DMS53 treated with DMSO at 0.1 percent for 48 hours (cell line): ENCODE data around the gene VSTM2B.

ENCODE experiments used
- DNase-seq: peaks from one replicate; lab custom pipeline; 2025; ENCODE audit not compliant: unreplicated experiment; lab: John Stamatoyannopoulos, UW

VSTM2B gene

DNA sequence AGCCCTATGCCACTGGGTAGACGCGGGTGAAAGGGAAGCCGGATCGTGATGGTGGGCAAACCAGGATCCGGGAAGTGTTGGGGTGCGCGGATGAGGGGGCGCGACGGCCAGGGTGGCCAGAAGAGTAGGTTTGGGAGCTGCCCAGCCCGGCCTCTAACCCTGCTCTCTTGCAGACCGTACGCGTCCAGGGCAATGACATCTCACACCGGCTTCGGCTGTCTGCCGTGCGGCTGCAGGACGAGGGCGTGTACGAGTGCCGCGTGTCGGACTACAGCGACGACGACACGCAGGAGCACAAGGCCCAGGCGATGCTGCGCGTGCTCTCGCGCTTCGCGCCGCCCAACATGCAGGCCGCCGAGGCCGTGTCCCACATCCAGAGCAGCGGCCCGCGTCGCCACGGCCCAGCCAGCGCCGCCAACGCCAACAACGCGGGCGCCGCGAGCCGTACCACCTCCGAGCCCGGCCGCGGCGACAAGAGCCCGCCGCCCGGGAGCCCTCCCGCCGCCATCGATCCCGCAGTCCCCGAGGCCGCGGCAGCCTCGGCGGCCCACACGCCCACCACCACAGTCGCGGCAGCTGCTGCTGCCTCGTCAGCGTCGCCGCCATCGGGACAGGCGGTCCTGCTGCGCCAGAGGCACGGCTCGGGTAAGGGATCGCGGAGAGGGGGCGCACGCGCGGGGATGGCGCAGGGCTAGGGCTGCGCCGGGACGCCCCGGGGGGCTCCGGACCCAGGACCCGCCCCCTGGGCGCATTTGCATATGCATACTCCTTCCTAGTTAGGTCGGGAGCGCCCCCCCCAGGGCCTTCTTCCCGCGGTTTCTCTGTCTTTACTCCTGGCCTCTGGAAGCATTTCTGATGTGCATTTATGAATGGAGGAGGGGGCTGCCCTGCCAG, 4.1 kb downstream of the VSTM2B start:
- DNase-seq, result no peak

DNA sequence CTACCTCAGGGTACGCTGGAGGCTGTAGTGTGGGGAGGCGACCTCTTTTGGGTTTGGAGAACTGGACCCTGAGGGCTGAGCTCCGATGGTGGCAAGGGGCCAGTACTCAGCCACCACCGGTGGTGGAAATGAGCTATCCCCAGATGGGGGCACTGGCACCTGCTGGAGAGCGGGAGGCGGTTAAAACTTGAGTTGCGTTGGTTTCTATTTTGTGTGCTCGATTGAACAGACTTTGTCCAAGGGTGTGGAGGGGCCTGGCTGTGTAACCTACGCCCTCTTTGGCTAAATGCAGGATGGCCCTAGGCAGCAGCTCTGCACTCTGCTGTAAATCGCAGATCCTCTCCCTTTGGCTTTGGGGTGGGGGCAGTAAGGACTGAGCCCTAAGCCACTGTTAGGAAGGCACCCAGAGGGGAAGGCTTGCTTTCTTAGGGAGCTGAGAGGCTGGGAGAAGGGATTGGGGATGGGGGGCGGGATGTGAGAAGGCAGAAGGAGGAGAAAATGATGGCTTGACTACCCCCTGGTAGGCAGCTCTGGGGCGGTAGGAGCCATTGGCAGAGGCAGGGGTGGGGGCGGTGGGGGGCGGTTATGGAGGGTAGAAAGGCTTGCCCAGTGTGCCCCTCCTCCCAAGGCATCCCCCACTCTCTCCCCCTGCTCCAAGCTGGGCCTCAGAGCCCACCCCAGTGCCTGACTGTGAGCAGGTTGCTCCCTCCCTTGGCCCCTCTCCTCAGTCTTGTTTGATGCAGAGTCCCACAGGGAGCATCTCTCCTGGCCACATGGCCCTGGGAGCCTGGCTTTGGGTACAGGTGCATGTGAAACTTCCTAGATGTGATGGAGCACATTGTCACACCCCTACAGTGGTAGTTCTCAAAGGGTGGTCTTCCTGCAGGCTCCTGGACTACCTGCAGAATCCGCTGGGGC, 5.0 kb downstream of the VSTM2B start:
- DNase-seq, result no peak

DNA sequence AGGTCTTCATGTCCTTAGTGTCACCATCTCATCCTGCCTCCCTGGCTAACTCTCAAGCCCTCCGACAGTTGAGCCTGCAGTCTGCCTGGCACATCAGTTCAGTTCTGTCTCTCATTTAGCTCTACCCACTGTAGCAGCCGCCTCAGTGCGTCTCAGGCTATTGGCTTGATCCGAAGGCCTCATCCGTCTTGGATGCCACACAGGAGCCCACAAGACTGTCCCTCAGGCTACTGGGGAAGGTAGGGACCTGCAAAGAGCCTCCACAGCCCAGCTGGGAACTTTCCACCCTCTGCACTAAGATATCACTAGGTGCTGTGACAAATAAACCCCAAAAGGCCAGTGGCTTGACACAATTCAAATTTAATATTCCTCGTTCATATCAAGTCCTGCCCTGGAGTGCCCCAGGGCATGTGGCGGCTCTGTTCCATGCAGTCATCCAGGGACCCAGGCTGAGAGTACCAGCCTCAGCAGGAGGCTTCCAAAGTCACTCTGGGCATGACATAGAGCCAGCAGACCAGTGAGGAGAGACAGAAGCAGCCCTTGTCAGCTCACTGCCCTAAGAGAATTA, 5.7 kb downstream of the VSTM2B start:
- no peak for DNase-seq

- DNase-seq, result no peak
Measured at GRCh38 chr19:29532097-29532496, 6.3 kb downstream of the VSTM2B start.

DNA sequence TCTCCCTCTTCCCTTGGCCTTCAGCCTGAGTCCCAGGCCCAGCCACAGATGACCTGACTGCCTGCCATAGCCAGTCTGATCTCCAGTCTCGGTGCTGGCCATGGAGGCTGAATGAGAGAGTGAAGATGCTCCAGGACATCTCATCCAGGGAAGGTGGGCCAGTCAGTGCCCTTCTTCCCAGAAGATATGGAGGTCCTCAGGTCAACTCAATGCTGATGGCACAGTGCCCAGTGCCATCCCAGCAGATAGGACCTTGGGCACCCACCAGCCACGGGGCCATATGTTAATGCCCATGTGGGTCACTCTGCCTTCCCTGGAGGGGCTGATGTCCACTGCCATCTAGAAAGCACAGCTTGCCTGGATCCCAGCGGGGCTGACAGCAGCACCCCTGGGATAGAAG, 7.2 kb downstream of the VSTM2B start:
- no peak for DNase-seq

DNA sequence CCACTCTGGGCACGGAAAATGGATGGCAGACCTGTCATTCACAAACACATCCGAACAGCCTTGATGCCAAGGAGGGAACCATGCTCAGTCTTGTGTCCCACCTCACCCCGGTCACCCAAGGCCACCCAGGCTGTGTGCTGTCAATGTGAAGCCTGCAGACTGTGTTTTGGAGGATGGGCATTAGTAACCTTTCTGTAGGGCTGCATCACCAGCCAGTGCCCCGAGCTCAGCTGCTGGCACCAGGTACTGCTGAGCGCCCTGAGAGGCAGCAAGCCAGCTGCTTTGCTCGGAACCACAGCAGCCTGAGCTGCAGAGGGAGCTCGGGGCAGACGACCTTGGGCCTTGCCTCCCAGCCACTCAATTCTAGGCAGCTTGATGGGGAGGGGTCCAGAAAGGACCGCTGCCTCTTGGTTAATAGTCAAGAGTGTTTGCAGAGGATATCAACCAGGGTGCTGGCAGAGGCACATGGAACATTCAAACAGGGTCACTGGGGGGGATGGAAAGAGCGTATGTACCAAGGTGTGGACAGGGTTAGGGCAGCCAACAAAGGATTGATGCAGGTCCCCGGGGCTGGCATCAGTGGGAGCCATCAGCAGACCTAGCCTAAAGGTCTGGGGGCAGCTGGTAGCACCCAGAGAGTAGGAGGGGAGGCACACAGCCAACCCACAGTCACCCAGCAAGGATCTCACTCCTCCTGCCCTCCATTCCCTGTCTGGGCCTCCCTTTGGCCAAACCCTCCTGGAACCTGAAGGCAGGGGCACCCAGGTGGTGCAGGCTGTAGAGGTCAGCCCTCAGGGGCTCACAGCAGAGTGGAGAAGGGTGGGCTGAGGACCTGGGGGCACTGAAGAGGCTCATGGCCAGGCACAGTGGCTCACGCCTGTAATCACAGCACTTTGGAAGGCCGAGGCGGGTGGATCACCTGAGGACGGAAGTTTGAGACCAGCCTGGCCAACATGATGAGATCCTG, 8.1 kb downstream of the VSTM2B start:
- DNase-seq, result no peak

GRCh38 chr19:29535214-29535831, 9.5 kb downstream of the VSTM2B start:
- no peak for DNase-seq

DNA sequence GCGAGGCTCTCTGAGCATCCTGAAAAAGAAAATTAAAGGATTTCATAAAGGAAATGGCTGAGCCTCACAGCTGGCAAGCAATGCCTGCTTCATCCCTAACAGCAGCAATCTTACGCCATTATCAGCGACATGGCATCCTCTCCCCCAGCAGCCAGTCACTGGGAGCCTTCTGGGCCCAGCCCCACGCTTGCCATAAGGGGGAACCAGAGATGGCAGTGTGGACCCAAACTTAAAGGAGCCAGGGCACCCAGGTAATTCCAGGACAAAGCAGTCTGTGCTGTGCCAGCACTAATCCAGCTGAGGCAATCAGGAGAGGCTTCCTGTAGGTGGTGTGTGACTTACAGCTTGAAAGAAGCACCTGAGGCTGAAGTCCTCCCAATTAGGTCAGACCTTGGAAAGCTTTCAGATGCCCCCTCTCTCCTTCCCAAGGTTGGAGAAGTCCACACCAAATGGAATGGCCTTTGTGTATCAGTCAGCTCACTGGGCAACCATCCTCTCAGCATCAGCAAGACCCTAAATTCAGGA, 10.3 kb downstream of the VSTM2B start:
- DNase-seq, result no peak

GRCh38 chr19:29537181-29537580, 11.4 kb downstream of the VSTM2B start:
- DNase-seq, result no peak

- no peak for DNase-seq
Measured at GRCh38 chr19:29537601-29538000, 11.8 kb downstream of the VSTM2B start.

GRCh38 chr19:29538146-29538545, 12.4 kb downstream of the VSTM2B start:
- DNase-seq, result no peak

DNA sequence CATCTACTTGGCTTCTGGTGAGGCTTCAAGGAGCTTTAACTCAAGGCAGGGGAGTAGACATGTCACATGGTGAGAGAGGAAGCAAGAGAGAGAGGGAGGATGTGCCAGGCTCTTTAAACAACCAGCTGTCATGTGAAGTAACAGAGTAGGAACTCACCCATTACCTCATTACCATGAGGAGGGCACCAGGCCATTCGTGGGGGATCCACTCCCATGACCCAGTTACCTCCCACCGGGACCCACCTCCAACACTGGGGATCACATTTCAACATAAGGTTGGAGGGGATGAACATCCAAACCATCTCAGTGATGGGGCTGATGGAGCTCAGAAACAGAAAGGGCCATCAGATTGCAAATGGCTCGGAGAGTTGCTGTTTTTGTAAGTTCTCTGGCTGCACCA, 12.9 kb downstream of the VSTM2B start:
- no peak for DNase-seq

GRCh38 chr19:29539131-29539530, 13.3 kb downstream of the VSTM2B start:
- DNase-seq, result no peak

- DNase-seq, result no peak
Measured at GRCh38 chr19:29539670-29540069, 13.9 kb downstream of the VSTM2B start.

DNA sequence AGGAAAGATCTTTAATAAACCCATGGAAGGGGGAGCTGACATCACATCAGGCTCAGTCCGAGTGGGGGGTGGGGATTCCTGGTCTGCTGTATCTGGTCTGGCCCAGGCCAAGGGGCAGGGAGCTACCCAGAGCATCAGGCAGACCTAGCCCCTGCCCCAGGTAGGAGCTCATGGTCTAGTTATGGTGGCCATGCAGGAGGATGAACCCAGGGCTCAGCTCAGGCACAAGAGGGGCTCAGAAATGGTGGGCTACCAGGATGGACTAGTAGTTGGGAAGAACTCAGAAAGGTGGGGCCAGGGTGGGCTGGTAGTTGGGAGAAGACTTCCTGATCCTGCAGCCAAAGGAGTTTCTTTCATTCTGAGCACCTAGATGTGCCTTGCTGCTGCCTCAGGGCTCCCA, 14.3 kb downstream of the VSTM2B start:
- no peak for DNase-seq

GRCh38 chr19:29541473-29542253, 15.9 kb downstream of the VSTM2B start:
- DNase-seq, result no peak

DNA sequence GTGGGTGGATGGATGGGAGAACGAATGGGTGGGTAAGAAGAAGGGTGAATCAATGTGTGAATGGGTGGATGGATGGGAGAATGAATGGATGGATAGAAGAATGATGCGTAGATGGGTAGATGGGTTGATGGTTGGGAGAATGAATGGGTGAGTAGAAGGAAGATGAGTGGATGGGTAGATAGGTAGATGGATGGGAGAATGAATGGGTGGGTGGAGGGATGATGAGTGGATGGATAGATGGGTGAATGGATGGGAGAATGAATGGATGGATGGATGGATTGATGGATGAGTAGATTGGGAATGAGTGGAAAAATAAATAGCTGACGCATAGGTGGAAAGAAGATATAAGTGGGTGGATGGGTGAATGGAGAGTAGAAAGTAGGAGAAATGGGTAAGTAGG, 16.5 kb downstream of the VSTM2B start:
- no peak for DNase-seq

GRCh38 chr19:29542776-29543175, 17.0 kb downstream of the VSTM2B start:
- no peak for DNase-seq

- no peak for DNase-seq
Measured at GRCh38 chr19:29543381-29543780, 17.6 kb downstream of the VSTM2B start.
